Measurements from ENCODE around the gene TMEM132A. TPM values are rescaled to one million over a fixed set of nuclear protein-coding genes. Genes with fewer than 3 reads are reported as not detected.

The TMEM132A gene
- total RNA-seq, 2 donors from 2014 or later: 5.1 to 9.7 TPM

DNA sequence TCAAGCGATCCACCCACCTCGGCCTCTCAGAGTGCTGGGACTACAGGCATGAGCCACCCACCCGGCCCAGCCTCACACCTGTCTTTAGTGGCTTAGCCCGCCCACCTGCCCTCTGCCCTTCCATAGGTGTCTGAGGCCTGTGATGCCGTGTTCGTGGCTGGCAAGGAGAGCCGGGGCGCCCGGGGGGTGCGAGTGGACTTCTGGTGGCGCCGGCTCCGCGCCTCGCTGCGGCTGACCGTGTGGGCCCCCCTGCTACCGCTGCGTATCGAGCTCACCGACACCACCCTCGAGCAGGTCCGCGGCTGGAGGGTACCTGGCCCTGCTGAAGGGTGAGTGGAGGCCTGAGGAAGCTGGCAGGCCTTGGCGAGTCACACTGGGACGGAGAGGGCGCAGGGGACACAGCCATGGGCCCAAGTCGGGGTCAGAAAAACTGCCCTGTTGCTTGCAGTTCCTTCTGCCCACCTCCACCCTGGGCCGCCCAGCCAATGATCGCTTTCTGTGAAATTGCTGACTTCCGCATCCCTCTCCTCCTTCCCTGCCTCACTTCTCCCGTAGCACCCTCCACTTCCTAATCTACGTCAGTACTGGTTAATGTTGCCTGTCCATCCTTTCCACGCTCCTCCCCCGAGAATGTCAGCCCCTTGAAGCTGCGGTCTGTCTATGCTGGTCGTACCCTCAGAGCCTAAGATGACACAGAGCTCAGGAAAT lies 9.3 kb downstream of the TMEM132A start:
- DNase-seq (no peak), ATAC-seq (no peak)
- intact Hi-C loops (cut with DNase I): no loop called here

DNA sequence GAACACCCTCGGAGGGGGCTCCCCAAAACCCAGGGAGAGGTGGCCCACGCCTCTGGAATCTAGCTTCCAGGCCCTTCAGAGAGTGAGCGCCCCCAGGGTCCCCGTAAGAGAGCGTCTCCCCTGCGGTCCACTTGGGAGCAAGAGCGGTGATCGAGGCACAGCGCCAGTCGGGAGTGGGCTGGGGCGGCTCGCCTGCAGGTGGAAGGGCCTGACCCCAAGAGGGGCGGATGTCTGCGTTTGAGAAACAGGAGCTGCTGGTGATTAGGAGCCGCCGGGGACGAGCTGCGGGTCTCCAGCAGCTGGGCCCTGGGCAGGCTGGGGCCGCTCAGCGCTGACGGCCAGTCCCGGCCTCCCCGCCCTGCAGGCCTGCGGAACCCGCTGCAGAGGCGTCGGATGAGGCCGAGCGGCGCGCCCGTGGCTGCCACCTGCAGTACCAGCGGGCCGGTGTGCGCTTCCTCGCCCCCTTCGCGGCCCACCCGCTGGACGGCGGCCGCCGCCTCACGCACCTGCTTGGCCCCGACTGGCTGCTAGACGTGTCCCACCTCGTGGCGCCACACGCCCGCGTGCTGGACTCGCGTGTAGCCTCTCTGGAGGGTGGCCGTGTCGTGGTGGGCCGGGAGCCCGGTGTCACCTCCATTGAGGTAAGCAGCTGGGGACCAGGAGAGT lies 10.0 kb downstream of the TMEM132A start:
- no peak for ATAC-seq
- no peak for DNase-seq
- intact Hi-C loops (cut with DNase I): no loop called here

DNA sequence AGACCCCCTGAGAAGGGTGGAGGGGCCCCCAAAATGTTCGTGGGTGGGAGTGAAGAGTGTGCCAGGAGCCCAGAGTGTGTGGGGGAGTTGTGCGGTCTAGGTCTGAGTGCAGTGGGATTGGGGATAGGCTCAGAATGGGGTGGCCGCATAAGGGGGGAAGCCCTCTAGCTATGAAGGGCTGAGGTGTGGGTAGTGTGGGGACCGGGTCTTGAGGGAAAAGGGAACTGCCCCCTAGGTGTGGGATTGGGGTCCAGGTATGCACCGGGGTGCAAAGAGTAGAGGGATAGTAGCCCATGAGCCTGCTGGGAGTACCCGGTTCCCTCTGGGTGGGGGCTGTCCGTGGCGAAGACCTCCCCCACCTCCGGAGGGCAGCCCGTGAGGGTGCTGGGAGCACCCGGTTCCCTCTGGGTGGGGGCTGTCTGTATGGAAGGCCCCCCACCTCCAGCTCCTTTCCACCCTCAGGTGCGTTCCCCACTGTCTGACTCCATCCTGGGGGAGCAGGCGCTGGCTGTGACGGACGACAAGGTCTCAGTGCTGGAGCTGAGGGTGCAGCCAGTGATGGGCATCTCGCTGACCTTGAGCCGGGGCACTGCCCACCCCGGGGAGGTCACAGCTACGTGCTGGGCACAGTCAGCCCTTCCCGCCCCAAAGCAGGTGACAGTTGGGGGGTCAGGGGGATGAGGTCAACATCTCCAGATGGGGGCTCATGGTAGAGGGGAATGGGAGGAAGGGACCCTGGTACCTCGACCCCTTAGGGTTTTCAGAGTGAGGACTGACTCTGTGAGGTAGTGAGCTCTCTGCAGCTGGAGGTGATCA lies 10.7 kb downstream of the TMEM132A start:
- DNase-seq (no peak), ATAC-seq (peak in 1 of 2 donors; percentile 2)
- intact Hi-C loops (cut with DNase I): no loop called here

DNA sequence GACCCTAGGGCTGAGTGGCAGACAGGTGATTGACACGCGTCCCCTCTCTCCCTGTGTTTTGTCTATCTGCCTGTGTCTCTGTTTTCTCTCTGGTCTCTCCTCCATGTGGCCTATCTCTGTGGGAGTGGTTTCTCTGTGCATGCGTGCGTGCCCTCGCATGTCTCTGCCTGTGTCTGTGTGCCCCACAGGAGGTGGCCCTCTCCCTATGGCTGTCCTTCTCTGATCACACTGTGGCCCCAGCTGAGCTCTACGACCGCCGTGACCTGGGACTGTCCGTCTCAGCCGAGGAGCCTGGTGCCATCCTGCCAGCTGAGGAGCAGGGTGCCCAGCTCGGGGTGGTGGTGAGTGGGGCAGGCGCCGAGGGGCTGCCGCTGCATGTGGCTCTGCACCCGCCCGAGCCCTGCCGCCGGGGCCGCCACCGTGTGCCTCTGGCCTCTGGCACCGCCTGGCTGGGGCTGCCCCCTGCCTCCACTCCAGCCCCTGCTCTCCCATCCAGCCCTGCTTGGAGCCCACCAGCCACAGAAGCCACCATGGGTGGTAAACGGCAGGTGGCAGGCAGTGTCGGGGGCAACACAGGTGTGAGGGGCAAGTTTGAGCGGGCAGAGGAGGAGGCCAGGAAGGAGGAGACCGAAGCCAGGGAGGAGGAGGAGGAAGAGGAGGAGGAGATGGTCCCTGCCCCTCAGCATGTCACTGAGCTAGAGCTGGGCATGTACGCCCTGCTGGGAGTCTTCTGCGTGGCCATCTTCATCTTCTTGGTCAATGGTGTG lies 11.6 kb downstream of the TMEM132A start:
- intact Hi-C loops (cut with DNase I): no loop called here
- peak in 1 of 2 donors; percentile 12 for ATAC-seq
- no peak for DNase-seq

DNA sequence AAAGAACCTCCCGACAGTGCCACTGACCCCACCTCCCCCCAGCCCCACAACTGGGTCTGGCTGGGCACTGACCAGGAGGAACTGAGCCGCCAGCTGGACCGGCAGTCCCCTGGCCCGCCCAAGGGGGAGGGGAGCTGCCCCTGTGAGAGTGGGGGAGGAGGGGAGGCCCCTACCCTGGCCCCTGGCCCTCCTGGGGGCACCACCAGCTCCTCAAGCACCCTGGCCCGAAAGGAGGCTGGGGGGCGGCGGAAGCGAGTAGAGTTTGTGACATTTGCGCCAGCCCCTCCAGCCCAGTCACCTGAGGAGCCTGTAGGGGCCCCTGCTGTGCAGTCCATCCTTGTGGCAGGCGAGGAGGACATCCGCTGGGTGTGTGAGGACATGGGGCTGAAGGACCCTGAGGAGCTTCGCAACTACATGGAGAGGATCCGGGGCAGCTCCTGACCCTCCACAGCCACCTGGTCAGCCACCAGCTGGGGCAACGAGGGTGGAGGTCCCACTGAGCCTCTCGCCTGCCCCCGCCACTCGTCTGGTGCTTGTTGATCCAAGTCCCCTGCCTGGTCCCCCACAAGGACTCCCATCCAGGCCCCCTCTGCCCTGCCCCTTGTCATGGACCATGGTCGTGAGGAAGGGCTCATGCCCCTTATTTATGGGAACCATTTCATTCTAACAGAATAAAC lies 12.3 kb downstream of the TMEM132A start:
- no peak for DNase-seq
- peak in 1 of 2 donors; percentile 2 for ATAC-seq
- intact Hi-C loops (cut with DNase I): no loop called here

DNA sequence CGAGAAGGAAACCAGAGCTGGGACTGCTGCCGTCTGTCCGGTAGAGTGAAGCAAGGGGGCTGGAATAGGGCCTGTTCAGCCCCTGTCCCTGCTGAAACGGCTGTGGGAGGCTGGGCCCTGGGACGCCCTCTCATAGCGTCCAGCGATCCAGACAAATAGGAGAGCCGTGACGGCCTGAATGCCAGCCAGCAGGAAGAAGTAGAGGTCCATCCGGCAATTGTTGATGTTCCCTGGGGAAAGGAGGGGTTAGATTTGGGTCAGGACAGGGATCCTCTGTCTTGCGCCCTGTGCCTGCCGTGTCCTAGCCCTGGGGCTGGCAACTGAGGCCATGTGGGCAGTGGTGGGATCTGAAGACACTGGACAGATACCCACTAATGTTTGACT lies 12.9 kb downstream of the TMEM132A start:
- DNase-seq (peak; percentile 70), ATAC-seq (peak; percentile 26 to 49)
- intact Hi-C loops (cut with DNase I): no loop called here

DNA sequence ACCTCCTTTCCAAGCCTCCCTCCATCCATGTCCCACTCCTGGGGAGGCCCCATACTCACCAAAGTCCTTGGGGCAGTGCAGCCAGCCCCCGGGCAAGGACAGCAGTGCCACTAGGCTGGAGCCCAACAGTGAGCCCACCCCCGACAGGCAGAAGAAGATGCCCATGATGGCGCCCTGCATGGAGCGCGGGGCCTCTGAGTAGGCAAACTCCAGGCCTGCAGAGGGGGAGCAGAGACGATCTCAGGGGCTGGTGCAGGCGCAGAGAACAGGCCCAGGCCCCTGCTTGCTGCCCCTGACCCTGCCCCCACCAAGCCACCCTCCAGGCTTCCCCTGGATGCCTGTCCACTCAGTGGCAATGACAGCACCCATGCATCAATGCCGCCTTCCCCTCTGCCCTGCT lies 13.6 kb downstream of the TMEM132A start:
- DNase-seq (no peak), ATAC-seq (no peak)
- intact Hi-C loops (cut with DNase I): no loop called here

DNA sequence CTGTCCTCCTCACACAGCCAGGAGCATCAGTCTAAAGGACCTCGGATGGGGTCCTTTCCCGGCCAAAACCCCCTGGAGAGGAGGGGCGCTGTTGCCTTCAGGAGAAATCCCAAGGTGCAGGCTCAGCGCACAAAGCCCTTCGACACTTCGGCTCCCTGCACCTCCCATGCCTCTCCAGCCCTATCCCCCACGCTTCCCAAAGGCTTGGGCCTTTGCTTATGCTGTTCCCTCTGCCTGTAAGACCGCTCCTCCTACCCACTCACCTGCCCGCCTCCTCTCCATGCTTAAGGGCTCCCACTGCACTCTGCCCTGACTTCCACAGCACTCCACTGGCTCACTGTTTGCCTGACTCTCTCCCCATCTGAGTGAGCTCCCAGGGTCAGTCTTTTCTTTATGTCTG lies 14.2 kb downstream of the TMEM132A start:
- ATAC-seq: no peak
- no peak for DNase-seq
- intact Hi-C loops (cut with DNase I): no loop called here

DNA sequence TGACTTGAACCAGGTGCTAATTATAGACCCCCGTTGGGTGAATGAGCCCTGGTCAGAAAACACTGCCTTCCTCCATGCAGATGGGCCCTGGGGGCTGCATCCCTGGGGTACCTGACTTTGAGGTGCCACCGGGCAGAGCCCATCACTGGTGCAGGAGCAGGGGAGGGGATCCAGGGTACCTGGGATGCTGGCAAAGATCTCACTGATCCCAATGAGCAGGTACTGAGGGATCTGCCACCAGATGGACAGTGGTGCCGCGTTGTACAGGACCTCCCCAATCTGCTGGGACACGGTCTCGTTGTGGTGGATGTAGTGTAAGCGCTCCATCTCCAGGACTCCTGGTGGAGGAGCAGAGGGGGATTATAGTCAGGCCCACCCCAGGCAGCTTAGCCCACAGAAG lies 15.0 kb downstream of the TMEM132A start:
- intact Hi-C loops (cut with DNase I): no loop called here
- ATAC-seq (no peak), DNase-seq (no peak)

DNA sequence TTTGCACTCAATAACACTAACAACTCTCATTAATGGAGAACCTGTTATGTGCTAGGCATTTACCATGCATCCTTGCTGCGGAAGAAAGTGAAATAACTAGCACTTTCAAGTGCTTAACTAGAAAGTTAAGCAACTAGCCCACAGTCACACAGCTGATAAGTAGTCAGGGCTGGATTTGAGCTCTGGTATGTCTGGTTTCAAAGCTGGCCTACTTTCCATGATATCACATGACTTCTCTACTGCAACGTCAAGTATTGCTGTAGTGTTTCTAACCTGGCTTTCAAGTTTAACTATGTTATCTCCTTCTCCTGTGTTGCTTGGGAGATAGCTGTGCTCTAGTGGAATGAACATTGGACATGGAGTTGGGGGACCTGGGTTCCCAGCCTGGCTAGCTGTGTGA lies 15.6 kb downstream of the TMEM132A start:
- intact Hi-C loops (cut with DNase I): no loop called here
- DNase-seq (no peak), ATAC-seq (no peak)

DNA sequence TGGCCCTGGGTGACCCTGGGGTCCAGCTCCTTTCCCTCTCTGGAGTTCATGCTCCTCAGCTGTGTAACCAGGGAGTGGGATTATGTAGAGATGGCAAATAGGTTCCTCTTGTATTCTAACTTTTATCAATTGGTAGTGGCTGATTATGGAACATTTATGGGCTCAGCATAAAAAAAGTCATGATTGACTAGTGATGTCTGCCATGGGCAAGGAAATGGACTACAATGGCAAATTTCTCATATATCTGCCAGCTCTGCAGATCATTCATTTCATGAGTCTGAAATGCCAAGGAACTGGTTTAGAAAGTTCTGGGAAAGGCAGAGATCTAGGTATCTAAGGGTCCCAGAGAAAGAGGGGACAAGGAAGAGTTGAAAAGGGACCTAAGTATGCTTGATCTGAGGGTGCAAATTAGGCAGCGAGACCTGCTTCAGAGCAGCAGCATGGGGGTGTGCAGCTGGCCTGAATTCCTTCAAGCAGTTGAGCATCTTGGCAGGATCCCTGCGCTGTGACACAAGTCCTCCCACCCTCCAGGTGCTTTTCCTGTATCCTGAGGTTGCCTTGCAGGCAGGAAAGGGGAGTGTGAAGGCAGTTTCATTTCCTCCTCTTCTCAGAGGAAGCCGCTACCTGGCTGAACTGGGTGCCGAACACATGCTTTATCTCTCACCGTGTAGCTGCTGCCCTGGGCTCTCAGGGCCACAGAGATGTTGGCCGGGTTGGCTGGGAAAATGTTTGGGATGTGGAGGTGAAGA lies 17.3 kb downstream of the TMEM132A start:
- intact Hi-C loops (cut with DNase I): no loop called here
- no peak for ATAC-seq
- no peak for DNase-seq

DNA sequence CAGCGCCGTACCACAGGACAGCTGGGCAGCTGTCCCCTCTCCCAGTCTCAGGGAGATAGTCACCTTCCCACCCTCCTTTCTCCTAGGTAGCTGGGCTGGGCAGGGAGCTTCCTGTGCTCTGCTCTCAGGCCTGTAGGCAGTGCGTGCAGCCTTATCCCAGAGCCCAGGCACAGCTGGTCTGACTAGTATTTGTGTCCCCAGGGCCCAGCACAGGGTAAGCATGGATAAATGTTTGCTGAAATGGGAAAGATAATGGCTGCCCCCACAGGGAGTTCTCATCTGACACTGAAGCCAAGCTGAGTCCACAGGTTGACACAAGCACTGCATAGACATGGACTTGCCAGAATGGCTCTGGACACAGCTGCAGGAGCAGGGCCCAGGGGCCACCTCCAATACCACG lies 18.0 kb downstream of the TMEM132A start:
- intact Hi-C loops (cut with DNase I): no loop called here
- ATAC-seq (no peak), DNase-seq (no peak)

DNA sequence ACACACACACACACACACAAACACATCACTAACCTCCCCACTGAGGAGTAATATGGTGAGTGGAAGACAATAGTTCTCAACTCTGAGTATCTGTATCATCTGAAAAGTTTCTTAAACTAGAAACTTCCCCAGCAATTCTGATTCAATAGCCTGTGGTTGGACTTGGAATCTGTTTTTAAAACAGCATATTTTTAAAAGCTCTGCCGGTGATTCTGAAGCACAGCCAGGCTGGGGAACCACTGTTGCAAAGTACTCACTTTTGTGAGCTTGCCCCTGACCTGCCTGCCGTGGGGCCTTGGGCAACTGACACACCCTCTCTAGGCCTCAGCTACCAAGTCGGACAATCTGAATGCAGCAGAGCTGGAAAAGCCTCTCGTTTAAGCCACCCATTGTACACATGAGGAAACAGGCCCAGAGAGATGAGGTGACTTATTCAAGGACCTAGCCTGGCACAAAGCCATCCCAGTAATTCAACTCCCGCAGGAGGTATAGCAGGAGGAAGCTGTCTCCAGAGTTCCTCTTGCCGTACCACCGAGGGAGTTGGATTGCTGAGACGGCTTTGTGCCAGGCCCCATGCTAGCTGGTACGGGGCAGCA lies 18.8 kb downstream of the TMEM132A start:
- ATAC-seq (no peak), DNase-seq (no peak)
- intact Hi-C loops (cut with DNase I): no loop called here

DNA sequence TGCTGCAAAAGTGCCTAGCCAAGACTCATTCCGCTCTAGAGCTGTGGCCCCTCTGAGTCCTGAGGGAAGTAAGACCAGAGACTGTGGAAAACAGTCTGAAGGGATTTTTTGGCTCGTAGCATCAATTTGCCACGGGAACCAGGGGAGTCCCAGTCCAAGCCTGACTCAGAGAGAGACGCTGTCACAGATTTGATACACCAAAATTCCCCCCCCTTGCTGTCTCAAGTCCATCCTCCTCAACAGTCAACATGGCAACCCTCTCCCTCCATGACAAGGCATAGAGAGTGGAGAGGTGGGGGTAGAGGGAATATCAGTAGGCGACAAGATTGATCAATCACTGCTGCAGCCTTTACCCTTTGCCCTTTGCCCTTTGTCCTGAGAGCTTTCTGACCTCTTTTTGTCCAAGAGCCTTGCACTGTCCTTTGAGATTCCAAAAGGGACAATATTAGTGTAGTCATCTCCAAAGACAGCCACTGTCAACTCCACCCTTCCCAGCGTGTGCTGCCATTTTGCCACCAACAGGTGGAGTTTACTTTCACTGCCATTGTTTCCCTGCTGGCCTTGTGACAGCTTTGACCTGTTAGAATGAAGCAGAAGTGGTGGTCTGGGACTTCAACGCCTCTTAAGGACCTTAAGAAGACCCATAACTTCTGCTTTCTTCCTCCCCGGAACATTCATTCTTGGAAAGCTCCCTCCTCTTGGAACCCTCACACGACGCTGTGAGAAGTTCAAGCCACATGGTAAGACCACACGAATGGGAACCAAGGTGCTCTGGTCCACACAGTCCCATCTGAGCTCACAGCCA lies 20.4 kb downstream of the TMEM132A start:
- ATAC-seq: no peak
- intact Hi-C loops (cut with DNase I): no loop called here
- DNase-seq: no peak

DNA sequence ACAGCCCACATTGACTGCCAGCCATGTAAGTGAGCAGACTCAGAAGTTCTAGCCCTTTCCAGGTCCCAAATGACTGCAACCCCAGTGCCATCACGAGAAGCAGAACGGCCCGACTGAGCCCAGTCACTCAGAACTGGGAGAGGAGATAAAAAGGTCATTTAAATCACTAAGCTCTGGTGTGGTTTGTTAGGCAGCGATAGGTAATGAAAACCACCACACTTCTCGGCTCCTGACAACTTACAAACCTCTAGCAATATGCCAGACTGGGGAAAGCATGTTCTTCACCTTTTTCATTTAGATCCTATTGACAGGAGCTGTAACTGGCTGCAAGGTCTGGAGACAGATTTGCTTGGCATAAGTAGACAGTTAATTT lies 21.0 kb downstream of the TMEM132A start:
- ATAC-seq: no peak
- intact Hi-C loops (cut with DNase I): no loop called here
- DNase-seq: no peak

DNA sequence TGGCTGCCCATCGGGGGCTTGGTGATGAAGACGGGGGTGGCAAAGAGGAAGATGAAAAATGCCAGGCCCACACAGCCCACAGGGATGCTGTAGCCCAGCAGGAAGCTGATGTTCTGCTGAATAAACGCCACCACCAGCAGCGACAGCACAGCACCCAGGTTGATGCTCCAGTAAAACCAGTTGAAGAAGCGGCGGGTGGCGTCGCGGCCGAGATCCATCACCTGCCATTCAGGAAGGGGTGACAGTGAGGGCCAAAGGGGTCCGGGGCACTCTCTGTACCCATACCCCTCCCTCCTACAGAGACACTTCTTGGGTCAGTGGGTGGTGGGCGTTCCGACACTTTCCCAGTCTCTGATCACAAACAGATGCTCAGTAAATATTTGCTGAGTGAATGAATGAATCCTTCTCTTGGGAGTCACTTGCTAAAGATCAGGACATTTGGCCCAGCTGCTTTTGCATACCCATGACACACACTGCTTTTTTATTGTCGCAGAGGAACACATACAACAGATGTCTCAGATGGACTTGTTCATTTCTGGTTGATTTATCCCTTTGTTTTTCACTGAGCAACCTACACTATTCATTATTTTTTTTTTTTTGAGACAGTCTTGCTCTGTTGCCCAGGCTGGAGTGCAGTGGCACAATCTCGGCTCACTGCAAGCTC lies 22.5 kb downstream of the TMEM132A start:
- no peak for DNase-seq
- intact Hi-C loops (cut with DNase I): no loop called here

DNA sequence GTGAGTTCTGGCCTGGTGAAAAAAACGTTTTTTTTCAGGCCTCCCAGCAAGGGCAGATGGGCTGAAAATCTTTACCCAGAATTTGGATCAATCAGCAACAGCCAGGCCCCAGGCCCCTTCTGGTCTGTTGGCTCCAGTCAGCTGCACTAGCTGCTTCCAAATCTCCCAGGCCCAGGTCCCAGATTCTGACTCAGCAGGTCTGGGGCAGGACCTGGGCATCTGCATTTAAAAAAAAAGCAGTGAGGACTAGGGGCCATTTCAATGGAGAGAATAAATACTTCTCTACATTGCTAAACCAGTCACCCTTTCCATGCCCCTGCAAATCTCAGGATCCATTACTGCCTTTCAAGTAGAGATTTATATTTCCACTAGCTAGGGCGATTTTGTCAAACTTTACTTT lies 23.4 kb downstream of the TMEM132A start:
- no peak for DNase-seq

More for the DNA sequence above, 22.5 kb downstream of the TMEM132A start:
- ATAC-seq: no peak

More for the DNA sequence above, 23.4 kb downstream of the TMEM132A start:
- ATAC-seq: no peak
- intact Hi-C loops (cut with DNase I): no loop called here
